ENCODE data around the gene KRT38. TPM values are rescaled to one million over a fixed set of nuclear protein-coding genes. Genes with fewer than 3 reads are reported as not detected.
A peak's percentile ranks its signal among the peaks of the same experiment; 100 is the strongest.
"Not testable (repeated sequence)": the region's sequence is repeated elsewhere in the genome, so short reads cannot be mapped to it uniquely, and the experiment has no call there.

Gene KRT38
- total RNA-seq, 4 donors from 2014 or later: 1.6 to 21.6 (median 3.9) TPM; not detected in 1

- WGBS: 42% methylated on average over 5 of the region's 5 CpGs
- H3K4me1 ChIP-seq: peaks cover 7% of the 10 kb centered on the region
- H3K27me3 ChIP-seq: no peaks in the 10 kb centered on the region
- H3K4me3 ChIP-seq: no peak overlapping the region
- DNase-seq (ENCODE audit: low spot score in 2 of 2): no peak
- peak overlapping the region; percentile 23 for H3K27ac ChIP-seq
- no peak for TF ChIP-seq POLR2A (IDR thresholded peaks at IDR 0.05)
- no peak for TF ChIP-seq EP300 (IDR thresholded peaks at IDR 0.05)
- no peak for TF ChIP-seq POLR2AphosphoS5 (IDR thresholded peaks at IDR 0.05)
- no peak for TF ChIP-seq CTCF (IDR thresholded peaks at IDR 0.05)
- H3K9me3 ChIP-seq: no peaks in the 10 kb centered on the region
- H3K36me3 ChIP-seq: no peaks in the 10 kb centered on the region
Observed at GRCh38 chr17:41402161-41402560, 38.6 kb downstream of the KRT38 start.

GRCh38 chr17:41396996-41397660 lies 43.7 kb downstream of the KRT38 start, which contains the start of gene KRT31:
TSS of gene KRT31 (minus strand) at chr17:41397608. CDS start at chr17:41397539, 69 bp downstream.
- H3K36me3 ChIP-seq: no peaks in the 10 kb centered on the region
- H3K27me3 ChIP-seq: no peaks in the 10 kb centered on the region
- DNase-seq (ENCODE audit: low spot score in 2 of 2): no peak
- H3K4me3 ChIP-seq: peak within 1 kb of the TSS; percentile 14
- H3K4me1 ChIP-seq: peaks cover 7% of the 10 kb centered on the region
- WGBS: 52% methylated on average over 11 of the region's 16 CpGs
- TF ChIP-seq EP300 (IDR thresholded peaks at IDR 0.05) (no peak), CTCF (IDR thresholded peaks at IDR 0.05) (no peak), POLR2A (IDR thresholded peaks at IDR 0.05) (no peak), POLR2AphosphoS5 (IDR thresholded peaks at IDR 0.05) (no peak)
- H3K9me3 ChIP-seq: no peaks in the 10 kb centered on the region
- H3K27ac ChIP-seq: peak within 1 kb of the TSS; percentile 59

GRCh38 chr17:41396340-41396739 lies 44.4 kb downstream of the KRT38 start:
- no peak for DNase-seq (ENCODE audit: low spot score in 2 of 2)
- Histone ChIP-seq H3K4me1 (peaks cover 7% of the 10 kb centered on the region), H3K4me3 (peak overlapping the region; percentile 14), H3K9me3 (no peaks in the 10 kb centered on the region), H3K36me3 (no peaks in the 10 kb centered on the region), H3K27me3 (no peaks in the 10 kb centered on the region), H3K27ac (peak overlapping the region; percentile 59)
- TF ChIP-seq EP300 (IDR thresholded peaks at IDR 0.05) (no peak), POLR2AphosphoS5 (IDR thresholded peaks at IDR 0.05) (no peak), POLR2A (IDR thresholded peaks at IDR 0.05) (no peak), CTCF (IDR thresholded peaks at IDR 0.05) (no peak)
- 76% methylated on average over 7 of the region's 7 CpGs for WGBS

- peak overlapping the region; percentile 54 for H3K27ac ChIP-seq
- WGBS: 46% methylated on average over 1 of the region's 1 CpG
- no peak for DNase-seq (ENCODE audit: low spot score in 2 of 2)
Observed at GRCh38 chr17:41395611-41396010, 45.2 kb downstream of the KRT38 start.

GRCh38 chr17:41395044-41395443 lies 45.7 kb downstream of the KRT38 start:
- not testable (repeated sequence) for H3K4me3 ChIP-seq; H3K9me3 ChIP-seq; H3K4me1 ChIP-seq; H3K36me3 ChIP-seq; H3K27me3 ChIP-seq; DNase-seq (ENCODE audit: low spot score in 2 of 2)
- peak overlapping the region; percentile 54 for H3K27ac ChIP-seq
- 85% methylated on average over 2 of the region's 12 CpGs for WGBS

More at GRCh38 chr17:41395611-41396010, 45.2 kb downstream of the KRT38 start:
- Histone ChIP-seq H3K4me1 (peaks cover 7% of the 10 kb centered on the region), H3K4me3 (no peak overlapping the region), H3K27me3 (no peaks in the 10 kb centered on the region), H3K36me3 (no peaks in the 10 kb centered on the region), H3K9me3 (no peaks in the 10 kb centered on the region)
- TF ChIP-seq POLR2A (IDR thresholded peaks at IDR 0.05) (no peak), EP300 (IDR thresholded peaks at IDR 0.05) (no peak), POLR2AphosphoS5 (IDR thresholded peaks at IDR 0.05) (no peak), CTCF (IDR thresholded peaks at IDR 0.05) (no peak)
